Neuronal stem cell (in vitro differentiated cells): Measurements from ENCODE around the gene TSPAN17.

ENCODE experiments used
- DNase-seq: peaks from one replicate; pipeline ENCODE4 v3.0.0-alpha.2; 2013; ENCODE audit warnings: low spot score
- H2AFZ ChIP-seq: one replicate; pipeline ENCODE4 v1.6.1; 2013; ENCODE audit warnings: mild to moderate bottlenecking, low read length, inconsistent platforms
- H2AK5ac ChIP-seq: 2 replicates; pipeline ENCODE4 v1.6.1; 2013; ENCODE audit warnings: low read depth, mild to moderate bottlenecking, inconsistent platforms, low read length, moderate library complexity, mixed read lengths
- H2BK120ac ChIP-seq: 2 replicates; pipeline ENCODE4 v1.6.1; 2013; ENCODE audit warnings: low read depth, mild to moderate bottlenecking, inconsistent platforms, low read length, moderate library complexity, mixed read lengths
- H2BK12ac ChIP-seq: one replicate; pipeline ENCODE4 v1.6.1; 2013; ENCODE audit warnings: low read length, inconsistent platforms
- H2BK15ac ChIP-seq: 2 replicates; pipeline ENCODE4 v1.6.1; 2013; ENCODE audit warnings: mild to moderate bottlenecking, low read length, inconsistent platforms, mixed read lengths
- H2BK5ac ChIP-seq: one replicate; pipeline ENCODE4 v1.6.1; 2013; ENCODE audit warnings: inconsistent platforms, mild to moderate bottlenecking, low read length, moderate library complexity
- H3K14ac ChIP-seq: one replicate; pipeline ENCODE4 v1.6.1; 2013; ENCODE audit warnings: low read length, inconsistent platforms
- H3K18ac ChIP-seq: 2 replicates; pipeline ENCODE4 v1.6.1; 2013; ENCODE audit warnings: low read length, inconsistent platforms
- H3K23ac ChIP-seq: 2 replicates; pipeline ENCODE4 v1.6.1; 2013; ENCODE audit warnings: low read depth, mild to moderate bottlenecking, mixed read lengths, low read length, inconsistent platforms; ENCODE audit not compliant: poor library complexity
- H3K27ac ChIP-seq: replicated peaks from 3 replicates; pipeline ENCODE4 v1.5.1; 2013; ENCODE audit warnings: low read length, inconsistent platforms
- H3K27me3 ChIP-seq, 3 experiments: 2 replicates each; pipeline ENCODE4 v1.6.1; 2013; ENCODE audit warnings: low read length in 3 of 3, mild to moderate bottlenecking in 2 of 3, inconsistent platforms in 1 of 3, low read depth in 1 of 3, mixed read lengths in 1 of 3, moderate library complexity in 1 of 3; ENCODE audit not compliant: control insufficient read depth in 3 of 3, insufficient read depth in 3 of 3
- H3K36me3 ChIP-seq, 2 donors: replicated peaks in 1 of 2; 2 replicates each; pipeline ENCODE4 v1.6.1; 2013; ENCODE audit warnings: low read length in 2 of 2; ENCODE audit not compliant: control insufficient read depth in 2 of 2, insufficient read depth in 2 of 2
- H3K4ac ChIP-seq: 2 replicates; pipeline ENCODE4 v1.6.1; 2013; ENCODE audit warnings: inconsistent platforms, mild to moderate bottlenecking, low read length, moderate library complexity
- H3K4me1 ChIP-seq, 2 donors: 1 replicate in 1 of 2; 2 replicates in 1 of 2; pipeline ENCODE4 v1.6.1; 2013; ENCODE audit warnings: low read length in 2 of 2, low read depth in 1 of 2; ENCODE audit not compliant: control insufficient read depth in 2 of 2, insufficient read depth in 1 of 2
- H3K4me2 ChIP-seq: one replicate; pipeline ENCODE4 v1.6.1; 2013; ENCODE audit warnings: mild to moderate bottlenecking, low read length, inconsistent platforms; ENCODE audit not compliant: insufficient read depth, poor library complexity, severe bottlenecking
- H3K4me3 ChIP-seq, 2 donors: 2 replicates each; pipeline ENCODE4 v1.5.1; 2013; ENCODE audit warnings: low read length in 2 of 2, mild to moderate bottlenecking in 2 of 2, inconsistent platforms in 1 of 2, moderate library complexity in 1 of 2
- H3K79me1 ChIP-seq: one replicate; pipeline ENCODE4 v1.6.1; 2013; ENCODE audit warnings: low read depth, mild to moderate bottlenecking, inconsistent platforms, low read length, moderate library complexity
- H3K9ac ChIP-seq: one replicate; pipeline ENCODE4 v1.6.1; 2013; ENCODE audit warnings: mild to moderate bottlenecking, low read depth, low read length, inconsistent platforms; ENCODE audit not compliant: poor library complexity
- H3K9me3 ChIP-seq, 2 donors: replicated peaks in 1 of 2; 2 replicates each; pipeline versions ENCODE3 to v1.6.1; 2013; ENCODE audit warnings: low read length in 2 of 2, mild to moderate bottlenecking in 2 of 2, inconsistent platforms in 1 of 2, low read depth in 1 of 2, mixed read lengths in 1 of 2, moderate library complexity in 1 of 2; ENCODE audit not compliant: control insufficient read depth in 2 of 2, insufficient read depth in 1 of 2
- H4K8ac ChIP-seq: one replicate; pipeline ENCODE4 v1.6.1; 2013; ENCODE audit warnings: low read depth, mild to moderate bottlenecking, inconsistent platforms, low read length, moderate library complexity
- H4K91ac ChIP-seq: one replicate; pipeline ENCODE4 v1.6.1; 2013; ENCODE audit warnings: low read length, low read depth, mild to moderate bottlenecking, inconsistent platforms; ENCODE audit not compliant: poor library complexity
- WGBS, 2 donors: extraction: QIAGEN DNeasy Blood & Tissue Kit; methylation state at CpG; one replicate each; pipeline ENCODE4 v1.1.7; 2013; ENCODE audit warnings: missing lambda C conversion rate in 2 of 2, mixed read lengths in 1 of 2; ENCODE audit not compliant: insufficient read length in 2 of 2, insufficient replicate concordance in 1 of 2; ENCODE audit errors: extremely low coverage in 2 of 2; 5-methylcytosine and 5-hydroxymethylcytosine counted together

Gene TSPAN17

GRCh38 chr5:176638437-176638836 is 8.8 kb upstream of the TSPAN17 start:
- Histone ChIP-seq H2BK120ac (no peak overlapping the region), H3K79me1 (no peaks in the 10 kb centered on the region), H3K27ac (no peak overlapping the region), H3K27me3 (peaks cover 0 to 84% (median 0%) of the 10 kb centered on the region in 3 experiments), H4K8ac (no peak overlapping the region), H3K9me3 (peaks cover 0 to 5% of the 10 kb centered on the region in 2 donors), H3K4me2 (no peak overlapping the region), H3K4me1 (no peaks in the 10 kb centered on the region), H2BK5ac (no peak overlapping the region), H3K4ac (no peak overlapping the region), H3K18ac (no peak overlapping the region), H2BK15ac (no peak overlapping the region), H2AFZ (no peak overlapping the region), H3K14ac (no peak overlapping the region), H3K4me3 (no peak overlapping the region), H3K9ac (no peak overlapping the region), H3K23ac (no peak overlapping the region), H3K36me3 (no peaks in the 10 kb centered on the region), H4K91ac (no peak overlapping the region), H2BK12ac (no peak overlapping the region), H2AK5ac (no peak overlapping the region)
- WGBS, 2 donors, result 100% methylated on average over 2 of the region's 3 CpGs
- DNase-seq, result no peak

GRCh38 chr5:176639208-176639607 is 8.1 kb upstream of the TSPAN17 start:
- Histone ChIP-seq H3K79me1 (no peaks in the 10 kb centered on the region), H3K27ac (no peak overlapping the region), H3K14ac (no peak overlapping the region), H4K8ac (no peak overlapping the region), H2BK120ac (no peak overlapping the region), H2BK15ac (no peak overlapping the region), H3K18ac (no peak overlapping the region), H2BK5ac (no peak overlapping the region), H3K27me3 (peaks cover 0 to 85% (median 0%) of the 10 kb centered on the region in 3 experiments), H3K9me3 (peaks cover 0 to 5% of the 10 kb centered on the region in 2 donors), H4K91ac (no peak overlapping the region), H3K4me3 (no peak overlapping the region), H2AK5ac (no peak overlapping the region), H3K36me3 (no peaks in the 10 kb centered on the region), H3K4ac (no peak overlapping the region), H3K9ac (no peak overlapping the region), H3K4me2 (no peak overlapping the region), H3K23ac (no peak overlapping the region), H2AFZ (no peak overlapping the region), H3K4me1 (peaks cover 0 to 5% of the 10 kb centered on the region in 2 donors), H2BK12ac (no peak overlapping the region)
- no peak for DNase-seq
- no CpG with 5 or more reads among the region's 4 CpGs for WGBS, 2 donors

DNA sequence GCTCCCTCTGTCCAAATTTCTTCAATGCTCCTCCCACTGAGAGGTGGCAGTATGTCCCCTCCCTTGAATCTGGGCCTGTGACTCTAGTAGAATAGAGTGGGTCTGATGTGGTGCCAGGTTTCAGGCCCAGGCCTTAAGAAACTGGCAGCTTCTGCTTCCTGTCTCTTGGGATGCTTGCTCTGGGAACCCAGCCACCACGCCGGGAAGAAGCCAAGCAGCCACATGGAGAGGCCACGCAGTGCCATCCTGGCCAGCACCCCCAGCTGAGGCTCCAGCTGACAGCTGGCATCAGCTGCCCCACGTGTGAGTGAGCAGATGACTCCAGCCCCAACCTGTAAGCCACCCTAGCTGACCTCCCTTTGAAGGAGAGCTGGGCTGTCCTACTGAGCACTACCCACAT is 7.3 kb upstream of the TSPAN17 start:
- WGBS, 2 donors, result no CpG with 5 or more reads among the region's 4 CpGs
- Histone ChIP-seq H2BK15ac (no peak overlapping the region), H3K4me3 (no peak overlapping the region), H3K4me1 (peaks cover 0 to 8% of the 10 kb centered on the region in 2 donors), H4K91ac (no peak overlapping the region), H3K18ac (no peak overlapping the region), H2BK5ac (no peak overlapping the region), H3K36me3 (no peaks in the 10 kb centered on the region), H3K14ac (peak overlapping the region; percentile 27), H3K27ac (no peak overlapping the region), H3K9me3 (peaks cover 0 to 5% of the 10 kb centered on the region in 2 donors), H2BK12ac (no peak overlapping the region), H3K4ac (no peak overlapping the region), H3K27me3 (peaks cover 0 to 91% (median 0%) of the 10 kb centered on the region in 3 experiments), H3K79me1 (no peaks in the 10 kb centered on the region), H4K8ac (no peak overlapping the region), H3K9ac (peak overlapping the region; percentile 39), H2BK120ac (no peak overlapping the region), H2AK5ac (peak overlapping the region; percentile 37), H3K23ac (no peak overlapping the region), H3K4me2 (no peak overlapping the region), H2AFZ (no peak overlapping the region)
- DNase-seq, result no peak

DNA sequence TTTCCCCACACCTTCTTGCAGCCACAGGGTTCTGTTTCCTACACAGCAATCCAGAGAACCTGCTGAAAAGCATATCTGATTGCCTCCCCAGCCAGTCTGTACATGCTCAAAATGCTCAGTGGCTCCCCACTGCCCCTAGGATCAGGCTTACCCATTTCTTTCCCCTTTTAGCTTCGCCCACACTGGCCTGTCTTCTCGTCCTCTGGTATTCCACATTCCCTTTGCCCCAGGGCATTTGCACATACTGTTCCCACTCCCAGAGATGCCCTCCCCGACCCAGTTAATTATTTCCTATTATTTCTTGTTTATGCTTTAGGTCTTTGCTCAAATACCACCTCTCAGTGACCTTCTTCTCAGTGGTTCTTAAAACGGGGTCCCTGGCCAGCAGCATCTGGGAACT is 6.7 kb upstream of the TSPAN17 start:
- Histone ChIP-seq H2BK120ac (no peak overlapping the region), H2AK5ac (no peak overlapping the region), H3K4me2 (no peak overlapping the region), H3K9ac (no peak overlapping the region), H4K91ac (no peak overlapping the region), H4K8ac (no peak overlapping the region), H2BK15ac (no peak overlapping the region), H3K27me3 (peaks cover 0 to 91% (median 0%) of the 10 kb centered on the region in 3 experiments), H3K27ac (no peak overlapping the region), H3K4me1 (peaks cover 0 to 8% of the 10 kb centered on the region in 2 donors), H3K9me3 (no peaks in the 10 kb centered on the region), H3K4me3 (no peak overlapping the region), H3K14ac (no peak overlapping the region), H3K4ac (no peak overlapping the region), H3K79me1 (no peaks in the 10 kb centered on the region), H3K36me3 (no peaks in the 10 kb centered on the region), H3K18ac (no peak overlapping the region), H2AFZ (no peak overlapping the region), H3K23ac (no peak overlapping the region), H2BK5ac (no peak overlapping the region), H2BK12ac (no peak overlapping the region)
- no peak for DNase-seq
- no CpG with 5 or more reads among the region's 4 CpGs for WGBS, 2 donors
